ENCODE results near the gene ARHGEF17. TPM values are rescaled to one million over a fixed set of nuclear protein-coding genes. Genes with fewer than 3 reads are reported as not detected.
A peak's percentile ranks its signal among the peaks of the same experiment; 100 is the strongest.

The ARHGEF17 gene
- total RNA-seq, 1 donor from 2014 or later, result 0.05 TPM

- H3K9me3 Mint-ChIP-seq, result no peaks in the 10 kb centered on the region
- H3K27me3 Mint-ChIP-seq (ENCODE audit: insufficient read depth), result peaks cover 6% of the 10 kb centered on the region
- intact Hi-C loops (cut with micrococcal nuclease), result no loop called here
- DNase-seq (ENCODE audit: low spot score), result no peak
- no peak overlapping the region for H3K27ac Mint-ChIP-seq
- peaks cover 22% of the 10 kb centered on the region for H3K4me1 Mint-ChIP-seq (ENCODE audit: low read depth)
- no peaks in the 10 kb centered on the region for H3K36me3 Mint-ChIP-seq (ENCODE audit: low read depth)
- H3K4me3 Mint-ChIP-seq, result no peak overlapping the region
Observed at GRCh38 chr11:73355109-73355508, 47.0 kb downstream of the ARHGEF17 start.

DNA sequence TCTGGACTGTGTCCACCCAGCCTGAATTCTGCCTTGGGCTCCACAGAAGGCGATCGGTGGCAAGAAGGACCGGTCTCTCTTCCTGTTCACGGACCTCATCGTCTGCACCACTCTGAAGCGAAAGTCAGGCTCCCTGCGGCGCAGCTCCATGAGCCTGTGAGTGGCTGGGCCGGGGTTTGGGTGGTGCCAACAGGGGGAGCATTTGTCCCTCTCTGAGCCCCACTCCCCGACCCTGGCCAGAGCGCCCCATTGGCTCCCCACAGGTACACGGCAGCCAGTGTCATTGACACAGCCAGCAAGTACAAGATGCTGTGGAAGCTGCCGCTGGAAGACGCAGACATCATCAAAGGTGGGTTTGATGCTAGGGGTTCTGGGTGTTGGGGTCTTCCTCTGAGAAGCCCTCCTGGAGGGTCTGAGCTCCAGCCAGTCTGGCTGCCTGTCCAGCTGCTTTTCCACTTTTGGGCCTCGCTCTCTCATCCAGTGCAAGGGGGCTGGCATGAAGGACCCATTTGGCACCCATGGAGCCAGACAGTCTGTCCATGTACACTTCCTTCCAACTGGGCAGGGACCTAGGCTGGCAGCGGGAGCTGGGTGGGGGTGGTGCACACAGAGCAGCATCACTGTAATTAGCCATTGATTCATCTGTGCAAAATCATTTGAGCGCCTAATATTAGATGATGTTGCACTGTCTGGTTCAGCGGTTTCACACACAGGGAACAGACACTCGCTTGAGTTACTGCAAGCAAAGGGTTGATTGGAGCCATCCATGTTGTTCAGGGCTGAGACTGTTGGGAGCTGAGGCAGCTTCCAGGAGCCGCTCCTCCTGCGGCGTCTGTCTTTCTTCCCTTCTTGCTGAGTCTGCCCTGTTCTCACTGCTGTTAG is 49.1 kb downstream of the ARHGEF17 start:
- Mint-ChIP-seq H3K9me3 (no peaks in the 10 kb centered on the region), H3K4me1 (ENCODE audit: low read depth) (peaks cover 7% of the 10 kb centered on the region), H3K27me3 (ENCODE audit: insufficient read depth) (peaks cover 6% of the 10 kb centered on the region), H3K4me3 (no peak overlapping the region), H3K36me3 (ENCODE audit: low read depth) (no peaks in the 10 kb centered on the region), H3K27ac (no peak overlapping the region)
- DNase-seq (ENCODE audit: low spot score), result no peak
- intact Hi-C loops (cut with micrococcal nuclease), result no loop called here

DNA sequence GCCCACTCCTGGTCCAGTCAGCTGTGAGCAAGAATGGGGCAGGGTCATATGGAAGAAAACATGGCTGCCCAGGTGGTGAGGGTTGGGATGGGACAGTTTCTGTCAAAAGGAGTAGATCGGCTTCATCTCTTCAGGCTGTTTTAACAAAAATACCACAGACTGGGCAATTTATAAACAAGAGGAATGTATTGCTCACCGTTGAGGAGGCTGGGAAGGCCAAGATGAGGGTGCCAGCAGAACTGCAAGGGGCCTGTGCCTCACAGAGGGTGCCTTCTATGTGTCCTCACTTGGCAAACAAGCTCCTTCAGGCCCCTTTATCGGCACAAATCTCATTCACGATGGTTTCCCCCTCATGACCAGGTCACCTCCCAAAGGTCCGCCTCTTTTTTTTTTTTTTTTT is 50.0 kb downstream of the ARHGEF17 start:
- no peak for DNase-seq (ENCODE audit: low spot score)
- H3K4me3 Mint-ChIP-seq, result no peak overlapping the region
- intact Hi-C loops (cut with micrococcal nuclease), result no loop called here
- H3K36me3 Mint-ChIP-seq (ENCODE audit: low read depth), result no peaks in the 10 kb centered on the region
- H3K9me3 Mint-ChIP-seq, result no peaks in the 10 kb centered on the region
- H3K27ac Mint-ChIP-seq, result no peak overlapping the region
- H3K4me1 Mint-ChIP-seq (ENCODE audit: low read depth), result peaks cover 7% of the 10 kb centered on the region
- peaks cover 4% of the 10 kb centered on the region for H3K27me3 Mint-ChIP-seq (ENCODE audit: insufficient read depth)

DNA sequence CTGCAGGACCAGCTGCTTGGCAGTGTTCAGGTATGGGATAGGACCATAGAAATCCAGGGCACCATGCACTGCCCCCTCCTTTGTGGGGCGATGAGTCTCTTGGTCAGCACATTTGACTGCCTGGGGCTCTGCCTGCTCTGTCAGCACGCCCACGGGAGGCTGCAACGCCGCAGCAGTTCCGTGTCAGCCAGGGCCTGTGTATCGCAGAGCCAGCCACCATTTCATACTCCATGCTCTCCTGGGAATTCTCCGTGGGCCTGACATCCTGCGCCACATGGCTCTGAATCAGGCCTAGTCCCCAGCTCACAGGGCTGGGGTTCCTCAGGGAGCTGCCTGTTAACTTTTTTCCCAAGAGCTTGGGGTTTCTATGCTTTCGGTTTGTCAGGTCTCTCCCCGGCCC is 51.3 kb downstream of the ARHGEF17 start:
- Mint-ChIP-seq H3K36me3 (ENCODE audit: low read depth) (no peaks in the 10 kb centered on the region), H3K27me3 (ENCODE audit: insufficient read depth) (peaks cover 4% of the 10 kb centered on the region), H3K4me1 (ENCODE audit: low read depth) (no peaks in the 10 kb centered on the region), H3K27ac (no peak overlapping the region), H3K4me3 (no peak overlapping the region), H3K9me3 (no peaks in the 10 kb centered on the region)
- intact Hi-C loops (cut with micrococcal nuclease), result no loop called here
- no peak for DNase-seq (ENCODE audit: low spot score)

GRCh38 chr11:73359930-73360742 is 52.1 kb downstream of the ARHGEF17 start:
- H3K36me3 Mint-ChIP-seq (ENCODE audit: low read depth), result no peaks in the 10 kb centered on the region
- DNase-seq (ENCODE audit: low spot score), result no peak
- H3K27me3 Mint-ChIP-seq (ENCODE audit: insufficient read depth), result peaks cover 2% of the 10 kb centered on the region
- H3K9me3 Mint-ChIP-seq, result no peaks in the 10 kb centered on the region
- H3K4me3 Mint-ChIP-seq, result no peak overlapping the region
- H3K4me1 Mint-ChIP-seq (ENCODE audit: low read depth), result no peaks in the 10 kb centered on the region
- intact Hi-C loops (cut with micrococcal nuclease), result no loop called here
- H3K27ac Mint-ChIP-seq, result no peak overlapping the region

DNA sequence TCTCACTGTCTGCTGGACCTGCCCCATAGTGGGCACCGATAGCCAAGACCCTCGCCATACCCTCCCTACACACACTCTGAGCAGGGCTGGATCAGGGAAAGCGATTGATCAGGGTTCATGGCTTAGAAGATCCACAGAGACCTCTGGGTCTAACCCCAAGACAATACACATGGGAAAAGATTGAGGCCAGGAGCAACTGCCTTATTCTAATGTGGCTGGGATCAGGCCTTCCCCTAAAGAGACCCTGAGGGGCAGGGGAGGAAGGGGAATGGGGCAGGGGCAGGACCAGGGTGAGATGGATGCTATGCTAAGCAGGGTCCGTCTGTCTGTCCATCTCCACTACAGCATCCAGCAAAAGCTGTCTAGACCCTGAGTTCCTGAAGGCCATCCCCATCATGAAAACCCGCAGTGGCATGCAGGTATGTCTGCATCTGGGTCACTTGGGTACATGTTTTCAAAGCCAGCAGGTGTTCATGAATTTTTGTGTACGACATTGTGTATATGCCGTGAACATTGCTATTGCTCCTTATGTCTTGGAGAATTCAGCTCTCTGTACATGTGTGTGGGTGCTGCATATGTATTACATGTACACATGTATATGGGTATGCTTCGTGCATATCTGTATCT is 52.8 kb downstream of the ARHGEF17 start:
- H3K36me3 Mint-ChIP-seq (ENCODE audit: low read depth), result no peaks in the 10 kb centered on the region
- no peak for DNase-seq (ENCODE audit: low spot score)
- no peak overlapping the region for H3K4me3 Mint-ChIP-seq
- H3K9me3 Mint-ChIP-seq, result no peaks in the 10 kb centered on the region
- H3K27ac Mint-ChIP-seq, result no peak overlapping the region
- intact Hi-C loops (cut with micrococcal nuclease), result no loop called here
- H3K27me3 Mint-ChIP-seq (ENCODE audit: insufficient read depth), result peaks cover 2% of the 10 kb centered on the region
- H3K4me1 Mint-ChIP-seq (ENCODE audit: low read depth), result peaks cover 3% of the 10 kb centered on the region

- Mint-ChIP-seq H3K27me3 (ENCODE audit: insufficient read depth) (peaks cover 2% of the 10 kb centered on the region), H3K4me1 (ENCODE audit: low read depth) (peaks cover 13% of the 10 kb centered on the region), H3K9me3 (no peaks in the 10 kb centered on the region), H3K36me3 (ENCODE audit: low read depth) (peaks cover 2% of the 10 kb centered on the region), H3K27ac (no peak overlapping the region), H3K4me3 (no peak overlapping the region)
- no peak for DNase-seq (ENCODE audit: low spot score)
- intact Hi-C loops (cut with micrococcal nuclease), result no loop called here
Observed at GRCh38 chr11:73361953-73362776, 54.1 kb downstream of the ARHGEF17 start.

GRCh38 chr11:73363147-73363546 is 55.1 kb downstream of the ARHGEF17 start:
- peaks cover 23% of the 10 kb centered on the region for H3K4me1 Mint-ChIP-seq (ENCODE audit: low read depth)
- peaks cover 2% of the 10 kb centered on the region for H3K36me3 Mint-ChIP-seq (ENCODE audit: low read depth)
- H3K4me3 Mint-ChIP-seq, result no peak overlapping the region
- H3K27me3 Mint-ChIP-seq (ENCODE audit: insufficient read depth), result peaks cover 2% of the 10 kb centered on the region
- no peak overlapping the region for H3K27ac Mint-ChIP-seq
- no peaks in the 10 kb centered on the region for H3K9me3 Mint-ChIP-seq
- DNase-seq (ENCODE audit: low spot score), result no peak
- intact Hi-C loops (cut with micrococcal nuclease), result no loop called here

DNA sequence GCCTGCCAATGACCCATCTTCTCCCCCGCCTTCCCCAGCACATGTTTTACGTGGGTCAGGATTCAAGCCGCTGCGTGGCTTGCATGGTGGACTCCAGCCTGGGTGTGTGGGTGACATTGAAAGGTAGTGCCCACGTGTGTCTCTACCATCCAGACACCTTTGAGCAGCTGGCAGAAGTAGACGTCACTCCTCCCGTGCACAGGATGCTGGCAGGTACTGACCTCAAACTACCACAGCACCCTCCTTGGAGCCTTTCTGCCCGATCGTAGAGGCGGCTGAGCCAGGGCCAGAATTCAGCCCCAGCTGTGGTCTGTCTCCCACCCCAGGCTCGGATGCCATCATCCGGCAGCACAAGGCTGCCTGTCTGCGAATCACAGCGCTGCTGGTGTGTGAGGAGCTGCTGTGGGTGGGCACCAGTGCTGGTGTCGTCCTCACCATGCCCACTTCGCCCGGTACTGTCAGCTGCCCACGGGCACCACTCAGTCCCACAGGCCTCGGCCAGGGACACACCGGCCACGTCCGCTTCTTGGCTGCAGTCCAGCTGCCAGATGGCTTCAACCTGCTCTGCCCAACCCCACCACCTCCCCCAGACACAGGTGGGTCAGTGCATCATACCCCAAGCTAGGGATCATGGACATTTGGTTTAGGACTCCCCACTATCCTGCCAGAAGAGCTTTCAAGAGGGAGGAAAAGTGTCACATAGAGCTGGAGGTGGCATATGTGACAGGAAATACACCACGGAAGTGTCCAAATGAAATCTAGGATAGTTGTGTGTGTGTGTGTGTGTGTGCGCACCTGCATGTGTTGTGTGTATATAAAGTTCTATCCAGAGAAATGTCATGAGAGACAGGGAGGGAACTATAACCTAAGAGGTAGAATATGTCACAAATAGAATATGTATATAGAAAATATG is 57.5 kb downstream of the ARHGEF17 start:
- Mint-ChIP-seq H3K27me3 (ENCODE audit: insufficient read depth) (no peaks in the 10 kb centered on the region), H3K27ac (peak overlapping the region; percentile 81), H3K36me3 (ENCODE audit: low read depth) (peaks cover 2% of the 10 kb centered on the region), H3K4me3 (peak overlapping the region; percentile 37), H3K9me3 (no peaks in the 10 kb centered on the region), H3K4me1 (ENCODE audit: low read depth) (peaks cover 23% of the 10 kb centered on the region)
- intact Hi-C loops (cut with micrococcal nuclease), result no loop called here
- DNase-seq (ENCODE audit: low spot score), result no peak

- Mint-ChIP-seq H3K9me3 (no peaks in the 10 kb centered on the region), H3K4me3 (peak overlapping the region; percentile 37), H3K27me3 (ENCODE audit: insufficient read depth) (no peaks in the 10 kb centered on the region), H3K36me3 (ENCODE audit: low read depth) (peaks cover 2% of the 10 kb centered on the region), H3K4me1 (ENCODE audit: low read depth) (peaks cover 23% of the 10 kb centered on the region), H3K27ac (peak overlapping the region; percentile 81)
- intact Hi-C loops (cut with micrococcal nuclease), result no loop called here
- no peak for DNase-seq (ENCODE audit: low spot score)
Observed at GRCh38 chr11:73366265-73366610, 58.2 kb downstream of the ARHGEF17 start.

DNA sequence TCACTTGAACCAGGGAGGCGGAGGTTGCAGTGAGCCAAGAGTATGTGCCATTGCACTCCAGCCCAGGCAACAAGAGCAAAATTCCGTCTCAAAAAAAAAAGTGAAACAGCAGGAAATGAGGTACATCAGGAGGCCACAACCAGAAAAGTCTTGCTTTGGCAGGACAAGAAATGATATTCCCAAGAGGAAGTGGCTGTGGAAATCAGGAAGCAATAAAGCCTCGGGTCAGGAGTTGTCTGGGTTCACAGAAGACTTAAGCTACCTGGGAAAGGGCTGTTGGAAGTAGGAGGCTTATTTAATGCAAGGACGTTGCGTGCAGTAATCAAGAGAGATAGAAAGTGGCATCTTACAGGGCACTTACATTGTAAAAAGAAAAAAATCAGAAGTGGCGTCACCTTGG is 58.9 kb downstream of the ARHGEF17 start:
- Mint-ChIP-seq H3K27me3 (ENCODE audit: insufficient read depth) (no peaks in the 10 kb centered on the region), H3K36me3 (ENCODE audit: low read depth) (peaks cover 2% of the 10 kb centered on the region), H3K4me1 (ENCODE audit: low read depth) (peaks cover 23% of the 10 kb centered on the region), H3K9me3 (no peaks in the 10 kb centered on the region), H3K4me3 (no peak overlapping the region), H3K27ac (no peak overlapping the region)
- intact Hi-C loops (cut with micrococcal nuclease), result loop anchor here (1.0 kb wide), 1 partner anchor 9 kb away; the partner anchor contains the start of gene RELT
- no peak for DNase-seq (ENCODE audit: low spot score)

All from activated T-helper 1 cell treated with anti-CD3 and anti-CD28 coated beads, Interleukin-12 subunit alpha, Interleukin-12 subunit beta, Interleukin-2, Interleukin-4 antibody, amounts not matched to agents 30 ng/mL and 10 ng/mL and 1 ng/mL, durations not matched to agents 14 hours and 24 hours and 36 hours (primary cell).